SW 1271 (cell line): ENCODE measurements around the gene KCNT1.
"Not testable (repeated sequence)": the region's sequence is repeated elsewhere in the genome, so short reads cannot be mapped to it uniquely, and the experiment has no call there.

ENCODE experiments used
- DNase-seq, 2 experiments: peaks; one replicate each; lab custom pipeline; 2025; lab: John Stamatoyannopoulos, UW

Gene KCNT1

DNA sequence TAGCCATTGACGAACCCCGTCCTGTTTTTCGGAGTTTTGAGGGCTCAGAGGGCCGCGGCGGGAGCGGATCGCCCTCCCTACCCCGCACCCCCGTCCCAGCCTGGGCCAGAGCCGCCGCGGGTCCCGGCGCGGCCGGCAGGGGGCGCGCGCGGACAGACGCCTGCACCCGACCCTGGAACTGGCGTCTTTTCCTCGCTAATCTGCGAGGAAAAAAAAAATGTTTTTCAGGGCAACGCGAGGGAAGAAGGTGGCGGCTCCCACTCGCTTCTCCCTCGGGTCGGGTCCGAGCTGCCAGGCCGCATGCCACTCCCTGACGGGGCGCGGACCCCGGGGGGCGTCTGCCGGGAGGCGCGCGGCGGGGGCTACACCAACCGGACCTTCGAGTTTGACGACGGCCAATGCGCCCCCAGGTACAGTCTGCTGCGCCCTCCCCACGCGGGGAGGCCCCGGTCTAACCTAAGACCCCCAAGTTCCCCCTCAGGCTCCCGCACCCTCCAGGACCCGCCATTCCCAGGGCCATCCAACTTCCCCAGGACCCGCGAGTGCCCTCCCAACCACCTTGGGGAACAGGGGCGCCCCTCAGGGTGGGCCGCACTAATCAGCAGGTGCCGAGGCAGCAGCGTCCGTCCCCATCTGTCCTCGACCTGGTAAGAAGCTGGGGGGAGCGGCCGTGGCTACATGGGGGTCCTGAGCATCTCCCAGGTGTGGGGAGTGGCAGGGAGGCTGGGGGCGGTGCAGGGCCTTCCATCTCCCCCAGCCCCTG lies at the start of gene KCNT1:
KCNT1 (plus strand) TSS at position 227 of the 763 bp plus-strand sequence; CDS start at position 301, 74 bp downstream.
- peak in 1 of 2 experiments; percentile 29 for DNase-seq

DNA sequence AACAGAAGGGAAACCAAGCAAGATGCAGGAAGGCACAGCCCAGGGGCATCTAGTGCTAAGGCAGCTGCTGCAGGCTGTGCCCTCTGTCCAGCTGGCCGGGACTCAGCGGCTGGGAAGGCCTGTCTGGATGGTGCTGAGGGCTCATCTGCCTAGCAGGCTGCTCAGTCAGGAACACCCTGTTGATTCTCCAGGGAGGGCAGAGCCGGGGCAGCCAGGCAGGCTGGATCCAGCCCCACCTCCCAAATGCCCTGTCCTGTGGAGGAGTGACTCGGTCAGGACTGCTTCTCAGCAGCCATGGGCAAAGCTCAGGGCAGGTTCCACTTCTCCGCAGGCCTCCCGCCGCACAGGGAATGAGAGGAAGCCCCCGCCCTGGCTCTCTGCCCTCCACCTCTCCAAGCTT lies 46.7 kb upstream of the KCNT1 start:
- DNase-seq: no peak

DNA sequence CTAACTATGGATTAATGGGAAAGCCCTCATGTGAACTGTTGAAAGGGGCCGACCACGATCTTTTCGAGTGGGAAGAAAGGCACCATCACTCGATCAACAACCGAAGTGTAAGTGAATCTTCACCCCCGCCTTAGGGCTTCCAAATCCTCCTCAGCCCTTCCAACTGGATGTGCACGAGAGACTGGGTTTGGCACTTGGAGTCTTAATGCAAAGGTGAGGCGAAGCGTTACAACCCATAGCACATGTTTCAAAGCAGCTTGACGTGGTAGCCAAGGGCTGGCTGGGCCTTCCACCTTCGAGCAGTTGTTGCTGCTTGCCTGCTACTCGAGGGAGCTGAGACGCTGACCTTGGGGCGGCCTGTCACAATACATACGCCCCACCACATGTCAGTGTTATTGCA lies 44.6 kb upstream of the KCNT1 start:
- no peak for DNase-seq

DNA sequence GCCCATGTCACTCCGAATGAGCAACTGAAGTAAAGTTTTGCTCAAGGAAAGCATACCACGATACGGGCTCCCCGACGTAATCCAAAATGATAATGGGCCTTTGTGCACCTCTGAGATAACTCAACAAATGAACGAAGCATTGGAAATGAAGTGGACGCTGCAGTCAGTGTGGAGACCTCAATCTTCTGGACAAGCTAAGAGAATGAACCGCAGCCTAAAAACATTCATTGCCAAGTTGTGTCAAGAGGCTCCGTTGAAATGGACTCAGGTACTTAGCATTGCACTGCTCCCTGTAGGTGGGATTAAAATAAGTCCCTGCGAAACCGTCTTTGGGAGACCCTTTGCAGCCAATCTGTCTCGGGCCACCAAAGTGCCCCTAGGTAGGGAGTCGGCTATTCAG lies 42.7 kb upstream of the KCNT1 start:
- no peak for DNase-seq

DNA sequence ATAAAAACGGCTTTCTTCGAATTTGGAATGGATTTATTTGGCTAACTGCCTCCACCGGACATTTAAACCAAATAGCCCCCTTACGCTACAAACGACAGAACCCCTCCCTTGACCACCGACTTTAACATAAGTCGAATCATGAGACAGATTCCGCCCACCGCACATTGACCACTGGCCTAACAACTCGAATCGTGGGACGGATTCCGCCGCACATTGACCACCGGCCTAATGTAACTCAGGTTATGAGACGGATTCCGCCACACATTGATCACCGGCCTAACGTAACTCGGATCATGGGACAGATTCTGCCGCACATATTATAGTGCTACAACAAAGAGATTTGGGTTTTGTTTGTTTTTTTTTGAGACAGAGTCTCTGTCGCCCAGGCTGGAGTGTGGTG lies 41.6 kb upstream of the KCNT1 start:
- no peak for DNase-seq

DNA sequence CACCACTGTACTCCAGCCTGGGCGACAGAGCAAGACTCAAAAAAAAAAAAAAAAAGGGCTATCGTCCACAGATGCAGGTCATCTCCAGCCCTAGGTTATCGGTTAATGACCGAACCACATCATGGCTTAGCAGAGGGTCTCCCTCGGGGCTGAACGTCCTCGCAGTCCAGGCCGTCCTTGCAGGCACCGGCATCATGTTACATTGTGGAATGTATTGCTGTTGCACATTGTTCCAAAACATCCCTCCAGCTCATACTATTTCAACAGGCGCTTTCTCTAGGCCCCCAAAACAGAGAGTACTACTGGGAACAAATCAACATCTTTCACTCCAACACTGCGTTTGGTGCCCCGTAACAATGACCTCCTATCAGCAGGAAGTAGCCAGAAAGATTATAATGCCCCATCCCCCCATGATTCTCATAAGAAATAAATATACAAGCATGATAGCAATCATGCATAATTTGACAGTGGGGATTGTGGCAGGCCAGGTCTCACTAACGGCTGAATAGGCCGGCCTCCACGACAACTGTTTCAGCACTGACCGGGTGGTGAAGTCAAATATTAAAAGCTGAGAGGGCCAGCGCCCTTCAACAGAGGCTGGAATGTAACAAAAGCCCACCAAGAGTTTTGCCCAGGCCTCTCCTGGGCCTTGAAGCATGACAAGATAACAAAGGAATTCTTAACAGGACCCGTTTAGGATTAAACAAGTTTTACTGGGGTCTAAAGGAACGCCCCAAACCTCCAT lies 40.0 kb upstream of the KCNT1 start:
- DNase-seq: no peak

DNA sequence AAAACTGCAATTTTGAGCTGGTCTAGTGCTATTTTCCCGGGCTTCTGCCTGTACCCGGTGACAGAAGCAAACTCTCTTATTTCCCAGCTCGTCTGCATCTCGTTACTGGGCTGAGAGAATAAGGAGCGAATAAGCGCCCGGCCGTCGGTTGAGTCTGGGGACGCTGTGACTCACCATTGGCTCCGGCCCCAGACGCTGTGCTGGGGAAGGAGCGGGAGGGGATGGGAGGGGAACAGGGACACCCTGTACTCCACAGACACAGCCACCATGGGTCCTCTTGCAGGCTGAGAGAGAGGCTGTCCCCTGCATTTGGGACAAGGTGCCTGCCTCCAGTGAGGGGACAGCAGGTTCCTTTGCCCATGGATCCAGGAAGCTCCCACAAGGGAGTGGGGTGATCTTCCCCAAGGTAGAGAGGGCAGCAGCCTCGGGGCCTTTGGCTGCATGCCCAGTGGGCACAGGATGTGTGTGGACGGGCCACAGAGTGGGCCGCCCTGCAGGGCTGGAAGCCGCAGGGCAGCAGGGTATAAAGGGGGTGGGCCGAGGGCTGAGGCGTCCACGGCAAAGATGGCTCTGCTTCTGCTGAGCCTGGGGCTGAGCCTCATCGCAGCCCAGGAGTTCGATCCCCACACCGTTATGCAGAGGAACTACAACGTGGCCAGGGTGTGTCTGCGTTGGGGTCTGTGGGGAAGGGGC lies 39.1 kb upstream of the KCNT1 start, which contains the start of gene LCN9:
LCN9 (plus strand) TSS at position 552 of the 693 bp plus-strand sequence; CDS start at position 565, 13 bp downstream.
- no peak for DNase-seq

DNA sequence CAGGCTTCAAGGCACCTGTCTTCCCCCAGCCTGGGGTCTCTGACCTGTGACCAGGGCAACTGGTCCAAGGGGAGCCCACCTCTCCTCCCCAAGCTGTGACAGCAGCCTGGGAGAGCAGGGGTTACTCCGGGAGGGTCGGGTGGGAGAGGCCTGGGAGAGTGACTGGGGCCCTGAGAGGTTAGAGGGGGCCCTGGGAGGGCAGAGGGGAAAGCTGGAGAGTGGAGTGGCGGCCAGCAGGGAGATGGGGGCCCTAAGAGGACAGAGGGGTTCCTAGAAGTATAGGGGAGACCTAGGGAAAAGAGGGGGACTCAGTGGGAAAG lies 38.6 kb upstream of the KCNT1 start:
- DNase-seq: no peak

DNA sequence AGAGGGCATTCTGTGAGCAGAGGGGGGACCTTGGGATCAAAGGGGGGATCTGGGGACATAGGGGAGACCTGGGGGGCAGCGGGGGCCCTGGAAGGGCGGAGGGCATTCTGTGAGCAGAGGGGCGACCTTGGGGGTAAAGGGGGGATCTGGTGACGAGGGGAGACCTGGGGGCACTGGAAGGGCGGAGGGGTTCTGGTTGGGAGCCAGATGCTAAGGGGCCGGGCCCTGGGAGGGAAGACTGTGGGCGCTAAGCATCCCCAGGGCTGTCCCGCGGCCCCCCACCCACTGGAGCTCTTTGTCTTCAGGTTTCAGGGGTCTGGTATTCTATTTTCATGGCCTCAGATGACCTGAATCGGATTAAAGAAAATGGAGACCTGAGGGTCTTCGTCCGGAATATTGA lies 38.1 kb upstream of the KCNT1 start:
- DNase-seq: no peak

DNA sequence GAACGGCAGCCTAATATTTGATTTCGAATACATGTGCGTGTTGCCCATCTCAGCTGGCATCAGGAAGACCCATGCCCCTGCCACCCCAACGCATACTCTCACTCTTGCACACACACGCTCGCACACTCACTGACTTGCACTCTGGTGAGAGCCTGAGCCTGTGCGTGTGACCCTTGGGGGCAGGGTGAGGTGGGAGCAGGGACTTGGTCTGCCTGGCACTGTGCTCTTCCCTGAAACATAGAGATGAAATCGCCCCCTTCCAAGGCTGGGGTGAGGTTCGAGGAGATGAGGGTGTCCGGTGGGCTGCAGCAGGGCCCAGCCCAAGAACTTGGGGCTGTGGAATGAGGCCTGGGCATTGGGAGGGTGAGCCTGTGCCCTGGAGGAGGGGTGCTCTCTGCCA lies 37.7 kb upstream of the KCNT1 start:
- no peak for DNase-seq

DNA sequence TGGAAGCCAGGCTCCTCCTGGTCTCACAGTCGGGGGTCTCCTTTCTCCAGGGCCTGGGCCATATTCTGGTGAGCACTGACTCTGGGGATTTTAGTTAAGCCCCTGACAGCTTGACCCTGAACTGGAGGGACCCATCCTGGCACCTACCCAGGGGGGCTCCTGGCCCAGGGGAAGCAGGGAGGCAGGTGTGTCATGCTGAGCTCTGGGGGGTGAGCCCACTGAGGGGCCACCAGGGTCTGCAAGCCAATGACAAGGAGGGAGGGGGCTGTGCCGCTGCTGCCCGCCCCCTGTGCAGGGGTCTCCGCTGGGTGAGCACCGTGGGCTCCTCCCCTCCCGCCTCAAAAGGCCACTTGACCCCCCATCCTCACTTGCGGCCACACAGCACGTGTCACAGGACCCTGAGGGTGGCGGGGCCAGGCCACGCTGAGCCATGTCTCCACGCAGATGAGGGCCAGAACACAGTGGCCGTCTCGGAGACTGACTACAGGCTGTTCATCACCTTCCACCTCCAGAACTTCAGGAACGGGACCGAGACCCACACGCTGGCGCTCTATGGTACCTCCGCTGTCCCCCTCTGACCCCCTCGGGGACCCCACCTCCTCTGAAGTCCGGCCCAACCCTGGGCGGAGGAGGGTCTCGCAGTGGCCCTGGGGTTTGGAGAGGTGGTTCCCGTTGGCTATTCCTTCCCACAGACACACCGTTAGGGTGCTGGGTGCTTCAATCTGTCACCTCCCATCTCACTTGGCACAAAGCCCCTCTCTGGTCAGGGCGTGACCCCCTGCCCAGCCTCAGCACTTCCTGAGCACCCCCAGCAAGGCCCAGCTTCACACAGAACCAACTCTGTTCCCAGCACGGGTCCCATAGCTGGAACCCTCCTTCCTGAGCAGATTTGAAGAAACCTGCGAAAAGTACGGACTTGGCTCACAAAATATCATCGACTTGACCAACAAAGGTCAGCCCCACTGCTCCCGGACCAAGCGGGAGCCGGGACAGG lies 36.9 kb upstream of the KCNT1 start:
- no peak for DNase-seq

DNA sequence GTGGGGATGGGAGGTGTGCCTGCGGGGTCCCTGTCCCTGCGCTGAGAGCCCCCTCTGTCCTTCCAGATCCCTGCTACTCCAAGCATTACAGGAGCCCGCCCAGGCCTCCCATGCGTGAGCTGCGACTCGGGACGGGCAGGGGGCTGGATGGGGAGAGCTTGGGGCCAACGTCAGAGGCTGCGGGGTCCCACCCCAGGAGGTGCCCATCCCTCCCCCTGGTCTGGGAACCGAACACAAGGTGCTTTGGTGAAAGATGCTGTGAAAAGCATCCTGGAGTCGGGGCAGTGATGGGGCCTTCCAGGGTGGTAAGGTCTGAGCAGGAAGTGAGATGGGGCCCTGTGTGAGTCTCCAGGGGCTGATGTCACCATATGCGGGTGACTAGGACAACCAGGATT lies 36.2 kb upstream of the KCNT1 start:
- no peak for DNase-seq

DNA sequence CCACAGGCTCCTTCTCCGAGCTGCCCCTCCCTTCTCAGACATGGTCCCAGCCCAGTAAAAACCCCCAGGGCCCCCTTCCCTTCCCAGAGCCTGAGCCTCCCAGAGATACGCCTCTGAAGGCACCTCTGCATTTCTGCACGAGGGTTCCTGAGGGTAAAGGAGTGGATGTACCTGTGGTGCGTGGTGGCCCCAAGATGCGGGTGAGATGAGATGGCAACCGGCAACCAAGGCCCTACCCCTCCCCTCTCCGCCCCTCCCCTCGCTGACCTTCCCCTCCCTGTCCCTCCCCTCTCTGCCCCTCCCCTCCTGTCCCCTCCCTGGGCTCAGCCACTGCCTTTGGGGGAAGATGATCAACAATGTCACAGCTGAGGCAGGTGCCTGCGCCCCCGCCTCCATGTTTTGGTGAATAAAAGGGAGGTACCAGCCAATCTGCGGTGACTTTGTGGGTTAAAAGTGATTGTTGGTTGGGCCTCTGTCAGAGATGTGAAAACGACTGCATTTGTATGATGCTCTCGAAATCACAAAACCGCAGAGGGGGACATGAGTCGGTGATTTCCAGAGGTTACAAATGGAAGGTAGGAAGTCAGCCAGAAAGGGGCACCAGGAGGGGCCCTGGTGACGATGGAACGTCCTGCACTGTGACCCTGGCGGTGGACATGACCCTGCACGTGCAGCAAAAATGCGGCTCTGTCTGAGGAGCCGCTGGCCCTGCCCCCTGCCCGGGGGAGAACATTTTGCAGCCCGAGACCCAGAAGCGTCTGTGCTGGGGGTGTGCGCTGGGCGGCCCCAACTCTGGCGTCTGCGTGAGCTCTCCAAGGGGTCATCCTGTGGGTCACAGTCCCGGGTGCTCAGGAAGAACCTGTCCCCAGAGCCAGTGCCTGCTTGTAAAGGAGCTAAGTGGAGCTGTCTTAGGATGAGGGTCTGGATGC lies 35.2 kb upstream of the KCNT1 start:
- DNase-seq: no peak

DNA sequence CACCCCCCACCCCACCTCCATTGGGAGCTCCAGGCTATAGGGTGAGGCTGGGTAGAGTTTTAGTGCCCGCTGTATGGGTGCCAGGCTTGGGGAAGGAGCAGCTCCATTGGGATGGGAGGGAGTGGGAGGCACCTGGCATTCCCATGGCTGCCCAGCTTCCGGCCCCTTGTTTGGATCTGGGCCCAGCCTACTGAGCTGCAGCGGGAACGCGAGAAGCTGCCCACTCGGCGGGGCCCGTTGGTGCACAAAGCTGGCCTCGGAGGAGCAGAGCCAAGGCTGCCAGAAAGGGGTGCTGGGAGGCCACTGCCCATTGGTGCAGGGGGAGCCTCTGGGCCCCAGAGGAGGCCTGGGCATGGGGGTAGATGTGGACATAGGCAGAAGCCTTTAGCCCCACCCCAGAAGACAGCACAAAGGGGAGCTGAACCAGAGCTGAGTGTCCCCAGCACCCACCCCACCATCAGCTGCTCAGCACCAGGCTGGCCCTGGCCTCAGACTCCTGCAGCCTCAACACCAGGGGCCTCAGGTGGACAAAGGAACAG lies 34.5 kb upstream of the KCNT1 start:
- no peak for DNase-seq

DNA sequence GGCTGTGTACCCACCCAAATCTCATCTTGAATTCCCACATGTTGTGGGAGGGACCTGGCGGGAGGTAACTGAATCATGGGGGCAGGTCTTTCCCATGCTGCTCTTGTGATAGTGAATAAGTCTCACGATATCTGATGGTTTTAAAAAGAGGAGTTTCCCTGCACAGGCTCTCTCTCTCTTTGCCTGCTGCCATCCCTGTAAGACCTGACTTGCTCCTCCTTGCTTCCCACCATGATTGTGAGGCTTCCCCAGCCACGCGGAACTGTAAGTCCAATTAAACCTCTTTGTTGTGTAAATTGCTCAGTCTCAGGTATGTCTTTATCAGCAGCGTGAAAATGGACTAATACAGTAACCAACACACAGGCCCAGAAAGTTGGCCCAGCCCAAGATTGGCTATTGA lies 33.0 kb upstream of the KCNT1 start:
- DNase-seq: not testable (repeated sequence)

DNA sequence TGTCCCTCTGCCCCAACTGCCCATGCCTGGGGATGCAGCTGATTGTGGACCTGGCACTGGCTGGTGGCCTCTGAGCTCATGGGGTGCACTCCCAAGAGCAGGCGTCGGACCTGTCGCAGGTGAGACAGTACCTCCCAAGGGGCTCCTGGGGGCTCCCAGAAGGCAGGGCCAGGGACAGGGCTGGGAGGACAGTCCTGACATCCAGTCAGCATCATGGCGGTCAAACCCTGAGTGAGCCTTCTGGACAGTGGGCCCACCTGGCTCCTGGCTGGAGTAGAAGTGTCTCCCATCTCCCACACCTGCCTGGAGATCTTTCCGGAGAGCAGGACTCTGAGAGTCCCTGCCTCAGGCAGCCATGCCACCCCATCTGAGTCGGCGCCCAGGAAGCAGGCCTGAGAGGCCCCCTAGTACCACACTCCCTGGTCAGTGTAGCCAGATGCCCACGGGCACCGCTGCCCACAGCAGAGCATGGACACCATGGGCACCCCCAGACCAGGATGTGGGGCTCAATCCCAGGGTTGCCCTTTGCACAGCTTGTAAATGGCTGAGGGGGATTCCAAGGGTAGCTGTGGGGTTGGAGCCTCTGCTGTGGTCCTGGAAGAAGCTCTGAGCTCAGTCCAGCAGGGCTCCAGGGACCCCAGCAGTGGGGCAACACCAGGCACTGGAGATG lies 32.2 kb upstream of the KCNT1 start:
- no peak for DNase-seq

DNA sequence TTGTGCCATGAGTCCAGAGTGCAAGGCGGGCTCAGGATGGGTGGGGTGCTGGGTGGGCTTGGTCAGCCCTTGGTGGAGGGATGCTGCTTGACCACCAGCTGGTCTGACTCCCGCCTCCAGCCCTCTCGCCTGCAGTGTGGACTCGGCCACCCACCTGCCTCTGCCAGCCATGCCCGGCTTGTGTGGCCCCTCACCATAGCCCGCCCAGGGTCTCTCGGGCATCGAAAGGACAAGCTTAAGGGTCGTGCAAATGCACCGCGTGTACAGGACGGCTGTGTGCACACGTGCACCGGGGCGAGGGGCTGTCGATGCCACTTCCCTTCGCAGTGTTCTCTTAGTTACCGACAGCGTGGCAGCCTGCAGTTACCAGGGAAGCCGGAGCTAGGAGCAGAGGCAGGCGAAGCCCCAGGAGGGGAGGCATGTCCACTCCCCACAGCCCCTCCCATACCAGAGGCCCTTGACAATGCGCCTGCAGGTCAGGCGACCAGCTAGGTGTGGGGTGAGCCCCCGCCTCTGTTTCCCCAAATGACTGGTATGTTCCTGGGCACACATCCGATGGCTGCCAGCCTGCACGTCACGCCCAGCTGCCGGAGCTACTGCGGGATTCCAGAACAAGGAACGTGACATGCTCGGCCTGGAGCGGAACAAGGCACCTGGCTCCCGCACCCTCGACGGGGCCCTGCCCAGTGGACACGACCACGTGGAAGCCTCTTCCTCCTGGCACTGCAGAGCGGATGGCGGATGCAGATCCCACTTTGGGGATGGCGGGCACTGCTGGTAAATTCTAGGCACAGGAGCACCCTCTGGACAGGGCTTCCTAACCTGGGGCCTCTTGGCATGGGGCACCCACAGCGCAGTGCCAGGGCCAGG lies 31.0 kb upstream of the KCNT1 start:
- no peak for DNase-seq

DNA sequence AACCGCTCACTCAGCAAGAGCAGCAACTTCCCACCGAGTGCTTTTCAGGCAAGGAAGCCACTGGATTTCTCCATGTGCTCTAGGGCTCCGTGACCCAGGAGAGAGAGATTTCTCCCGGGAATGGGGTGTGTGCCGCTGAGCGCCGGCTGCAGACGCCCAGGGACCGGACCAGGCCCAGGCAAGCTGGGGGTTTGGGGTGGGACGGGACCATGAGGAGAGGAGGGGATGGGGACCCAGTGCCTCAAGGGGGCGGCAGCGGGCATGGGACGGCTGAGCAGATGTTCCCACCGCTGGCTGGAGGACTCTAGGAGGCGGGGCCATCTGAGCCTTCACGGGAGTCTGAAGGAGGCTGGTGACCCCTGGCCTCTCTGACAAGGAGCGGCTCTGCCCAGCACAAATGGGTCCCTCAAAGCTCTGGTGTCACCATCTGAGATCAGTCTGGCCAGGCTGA lies 30.4 kb upstream of the KCNT1 start:
- no peak for DNase-seq

DNA sequence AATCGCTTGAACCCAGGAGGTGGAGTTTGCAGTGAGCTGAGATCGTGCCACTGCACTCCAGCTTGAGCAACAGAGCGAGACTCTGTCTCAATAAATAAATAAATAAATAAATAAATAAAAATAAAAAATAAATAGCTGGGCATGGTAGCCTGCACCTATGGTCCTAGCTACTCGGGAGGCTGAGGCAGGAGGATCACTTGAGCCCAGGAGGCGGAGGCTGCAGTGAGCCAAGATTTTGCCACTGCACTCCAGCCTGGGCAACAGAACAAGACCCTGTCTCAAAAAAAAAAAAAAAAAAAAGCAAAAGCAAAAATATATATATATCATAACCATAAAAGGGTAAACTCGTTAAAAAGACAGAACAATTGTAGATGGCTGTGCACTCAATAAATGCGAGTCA lies 29.2 kb upstream of the KCNT1 start:
- DNase-seq: not testable (repeated sequence)
